ENCODE measurements around the gene TNP2. TPM values are rescaled to one million over a fixed set of nuclear protein-coding genes. Genes with fewer than 3 reads are reported as not detected.

TNP2 gene
- total RNA-seq, 1 donor from 2014 or later, result not detected

- TF ChIP-seq, protein P1, sequence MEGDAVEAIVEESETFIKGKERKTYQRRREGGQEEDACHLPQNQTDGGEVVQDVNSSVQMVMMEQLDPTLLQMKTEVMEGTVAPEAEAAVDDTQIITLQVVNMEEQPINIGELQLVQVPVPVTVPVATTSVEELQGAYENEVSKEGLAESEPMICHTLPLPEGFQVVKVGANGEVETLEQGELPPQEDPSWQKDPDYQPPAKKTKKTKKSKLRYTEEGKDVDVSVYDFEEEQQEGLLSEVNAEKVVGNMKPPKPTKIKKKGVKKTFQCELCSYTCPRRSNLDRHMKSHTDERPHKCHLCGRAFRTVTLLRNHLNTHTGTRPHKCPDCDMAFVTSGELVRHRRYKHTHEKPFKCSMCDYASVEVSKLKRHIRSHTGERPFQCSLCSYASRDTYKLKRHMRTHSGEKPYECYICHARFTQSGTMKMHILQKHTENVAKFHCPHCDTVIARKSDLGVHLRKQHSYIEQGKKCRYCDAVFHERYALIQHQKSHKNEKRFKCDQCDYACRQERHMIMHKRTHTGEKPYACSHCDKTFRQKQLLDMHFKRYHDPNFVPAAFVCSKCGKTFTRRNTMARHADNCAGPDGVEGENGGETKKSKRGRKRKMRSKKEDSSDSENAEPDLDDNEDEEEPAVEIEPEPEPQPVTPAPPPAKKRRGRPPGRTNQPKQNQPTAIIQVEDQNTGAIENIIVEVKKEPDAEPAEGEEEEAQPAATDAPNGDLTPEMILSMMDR (conservative IDR thresholded peaks at IDR 0.05), result no peak
- H3K9me3 Mint-ChIP-seq, result no peaks in the 10 kb centered on the region
- no peak for DNase-seq (ENCODE audit: extremely low spot score, unreplicated experiment)
- H3K27ac Mint-ChIP-seq, result no peak overlapping the region
- H3K36me3 Mint-ChIP-seq, result no peaks in the 10 kb centered on the region
- no peak overlapping the region for H3K4me3 Mint-ChIP-seq
- no peaks in the 10 kb centered on the region for H3K4me1 Mint-ChIP-seq (ENCODE audit: unreplicated experiment)
- H3K27me3 Mint-ChIP-seq, result no peaks in the 10 kb centered on the region
These were observed 36.0 kb downstream of the TNP2 start for GRCh38 chr16:11232852-11233726.

GRCh38 chr16:11232302-11232851 is 36.7 kb downstream of the TNP2 start:
- TF ChIP-seq, protein P1 (conservative IDR thresholded peaks at IDR 0.05), result no peak
- DNase-seq (ENCODE audit: extremely low spot score, unreplicated experiment), result no peak
- Mint-ChIP-seq H3K4me3 (no peak overlapping the region), H3K4me1 (ENCODE audit: unreplicated experiment) (no peaks in the 10 kb centered on the region), H3K36me3 (no peaks in the 10 kb centered on the region), H3K27me3 (no peaks in the 10 kb centered on the region), H3K9me3 (no peaks in the 10 kb centered on the region), H3K27ac (no peak overlapping the region)

DNA sequence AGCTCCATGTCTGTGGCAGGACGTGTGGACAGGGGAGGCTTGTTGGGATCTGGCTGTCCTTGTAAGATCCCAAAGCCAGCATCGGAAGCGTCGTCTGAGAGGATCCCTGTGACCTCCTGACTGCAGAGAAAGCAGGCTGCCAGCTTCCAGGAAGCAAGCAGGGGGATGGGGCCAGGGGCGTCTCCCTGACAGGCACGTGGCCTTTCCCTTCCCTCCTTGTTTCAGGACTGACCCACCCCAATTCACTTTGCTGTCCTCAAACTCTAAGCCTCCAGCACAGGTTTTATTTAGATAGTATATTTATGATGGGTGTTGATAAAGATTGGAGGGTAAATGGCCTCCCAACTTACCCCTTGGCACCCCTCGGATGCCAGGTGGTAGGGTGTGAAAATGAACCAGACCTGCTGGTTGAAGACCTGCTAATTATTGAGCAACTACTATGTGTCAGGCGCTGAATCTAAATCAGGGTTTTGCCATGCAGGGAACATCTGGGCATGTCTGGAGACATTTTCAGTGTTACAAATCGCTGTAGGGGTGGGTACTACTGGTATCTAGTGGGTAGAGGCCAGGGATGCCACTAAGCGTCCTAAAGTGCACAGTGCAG is 37.7 kb downstream of the TNP2 start:
- DNase-seq (ENCODE audit: extremely low spot score, unreplicated experiment), result no peak
- no peaks in the 10 kb centered on the region for H3K36me3 Mint-ChIP-seq
- H3K9me3 Mint-ChIP-seq, result no peaks in the 10 kb centered on the region
- H3K4me1 Mint-ChIP-seq (ENCODE audit: unreplicated experiment), result no peaks in the 10 kb centered on the region
- TF ChIP-seq, protein P1 (conservative IDR thresholded peaks at IDR 0.05), result no peak
- H3K27ac Mint-ChIP-seq, result no peak overlapping the region
- no peaks in the 10 kb centered on the region for H3K27me3 Mint-ChIP-seq
- H3K4me3 Mint-ChIP-seq, result no peak overlapping the region

GRCh38 chr16:11229906-11230305 is 39.2 kb downstream of the TNP2 start:
- Mint-ChIP-seq H3K4me3 (no peak overlapping the region), H3K27me3 (no peaks in the 10 kb centered on the region), H3K4me1 (ENCODE audit: unreplicated experiment) (no peaks in the 10 kb centered on the region), H3K36me3 (no peaks in the 10 kb centered on the region), H3K27ac (no peak overlapping the region), H3K9me3 (no peaks in the 10 kb centered on the region)
- DNase-seq (ENCODE audit: extremely low spot score, unreplicated experiment), result no peak
- TF ChIP-seq, protein P1 (conservative IDR thresholded peaks at IDR 0.05), result no peak

GRCh38 chr16:11229432-11229831 is 39.7 kb downstream of the TNP2 start:
- Mint-ChIP-seq H3K36me3 (no peaks in the 10 kb centered on the region), H3K9me3 (no peaks in the 10 kb centered on the region), H3K4me3 (no peak overlapping the region), H3K4me1 (ENCODE audit: unreplicated experiment) (no peaks in the 10 kb centered on the region), H3K27ac (no peak overlapping the region), H3K27me3 (no peaks in the 10 kb centered on the region)
- DNase-seq (ENCODE audit: extremely low spot score, unreplicated experiment), result no peak
- TF ChIP-seq, protein P1 (conservative IDR thresholded peaks at IDR 0.05), result no peak
